Ectodermal cell (in vitro differentiated cells): ENCODE measurements around the gene LPP.
"Not testable (repeated sequence)": the region's sequence is repeated elsewhere in the genome, so short reads cannot be mapped to it uniquely, and the experiment has no call there.

Source experiments
- H3K27ac ChIP-seq: 2 replicates; pipeline ENCODE4 v1.7.0; 2013; ENCODE audit warnings: mild to moderate bottlenecking, low read depth, low read length; ENCODE audit not compliant: insufficient read depth, poor library complexity, severe bottlenecking
- H3K27me3 ChIP-seq: 2 replicates; pipeline ENCODE4 v1.7.0; 2013; ENCODE audit warnings: mild to moderate bottlenecking, low read length; ENCODE audit not compliant: insufficient read depth, control insufficient read depth, poor library complexity, severe bottlenecking
- H3K36me3 ChIP-seq: one replicate; pipeline ENCODE4 v1.7.0; 2013; ENCODE audit warnings: low read length; ENCODE audit not compliant: control insufficient read depth, insufficient read depth
- H3K4me1 ChIP-seq: one replicate; pipeline ENCODE4 v1.7.0; 2013; ENCODE audit warnings: low read length; ENCODE audit not compliant: control insufficient read depth, insufficient read depth
- H3K4me3 ChIP-seq: 2 replicates; pipeline ENCODE4 v1.7.0; 2013; ENCODE audit warnings: low read depth, low read length, control low read depth; ENCODE audit not compliant: insufficient read depth
- H3K9me3 ChIP-seq: 2 replicates; pipeline ENCODE4 v1.7.0; 2013; ENCODE audit warnings: mild to moderate bottlenecking, low read length, moderate library complexity; ENCODE audit not compliant: control insufficient read depth
- WGBS, 2 experiments: methylation state at CpG; one replicate each; pipeline ENCODE4 v1.1.7; 2013; ENCODE audit warnings: missing lambda C conversion rate in 2 of 2; 5-methylcytosine and 5-hydroxymethylcytosine counted together

The LPP gene

GRCh38 chr3:188635258-188636042 is 481.5 kb downstream of the LPP start:
- Histone ChIP-seq H3K27me3 (no peaks in the 10 kb centered on the region), H3K4me3 (no peak overlapping the region), H3K4me1 (no peaks in the 10 kb centered on the region), H3K36me3 (peaks cover 5% of the 10 kb centered on the region), H3K27ac (no peak overlapping the region), H3K9me3 (no peaks in the 10 kb centered on the region)
- 94 to 95% methylated on average over 10 of the region's 10 CpGs for WGBS, 2 experiments

- H3K27ac ChIP-seq, H3K9me3 ChIP-seq, H3K27me3 ChIP-seq, H3K4me3 ChIP-seq, H3K4me1 ChIP-seq, H3K36me3 ChIP-seq: not testable (repeated sequence)
- 88 to 90% methylated on average over 13 of the region's 13 CpGs for WGBS, 2 experiments
Observed at GRCh38 chr3:188636292-188636691, 482.3 kb downstream of the LPP start.

GRCh38 chr3:188641076-188641475 is 487.1 kb downstream of the LPP start:
- Histone ChIP-seq H3K4me3 (no peak overlapping the region), H3K27me3 (no peaks in the 10 kb centered on the region), H3K9me3 (no peaks in the 10 kb centered on the region), H3K36me3 (no peaks in the 10 kb centered on the region), H3K4me1 (no peaks in the 10 kb centered on the region), H3K27ac (no peak overlapping the region)
- WGBS, 2 experiments, result 98 to 100% methylated on average over 3 of the region's 3 CpGs

- 93 to 95% methylated on average over 3 of the region's 3 CpGs for WGBS, 2 experiments
- H3K4me1 ChIP-seq, result no peaks in the 10 kb centered on the region
- H3K27ac ChIP-seq, result no peak overlapping the region
- H3K9me3 ChIP-seq, result no peaks in the 10 kb centered on the region
- H3K27me3 ChIP-seq, result no peaks in the 10 kb centered on the region
- H3K4me3 ChIP-seq, result no peak overlapping the region
- H3K36me3 ChIP-seq, result no peaks in the 10 kb centered on the region
Observed at GRCh38 chr3:188643736-188644135, 489.8 kb downstream of the LPP start.

GRCh38 chr3:188646592-188646991 is 492.6 kb downstream of the LPP start:
- H3K4me1 ChIP-seq, result no peaks in the 10 kb centered on the region
- WGBS, 2 experiments, result 0% methylated on average over 1 of the region's 1 CpG
- no peak overlapping the region for H3K27ac ChIP-seq
- H3K27me3 ChIP-seq, result no peaks in the 10 kb centered on the region
- no peak overlapping the region for H3K4me3 ChIP-seq
- no peaks in the 10 kb centered on the region for H3K9me3 ChIP-seq
- H3K36me3 ChIP-seq, result no peaks in the 10 kb centered on the region

GRCh38 chr3:188647237-188647636 is 493.3 kb downstream of the LPP start:
- Histone ChIP-seq H3K27ac (no peak overlapping the region), H3K9me3 (no peaks in the 10 kb centered on the region), H3K4me1 (no peaks in the 10 kb centered on the region), H3K4me3 (no peak overlapping the region), H3K36me3 (no peaks in the 10 kb centered on the region), H3K27me3 (no peaks in the 10 kb centered on the region)
- WGBS, 2 experiments, result 95 to 97% methylated on average over 6 of the region's 6 CpGs

- 77 to 80% methylated on average over 2 of the region's 2 CpGs for WGBS, 2 experiments
- no peaks in the 10 kb centered on the region for H3K36me3 ChIP-seq
- H3K27me3 ChIP-seq, result no peaks in the 10 kb centered on the region
- H3K4me3 ChIP-seq, result no peak overlapping the region
- no peak overlapping the region for H3K27ac ChIP-seq
- no peaks in the 10 kb centered on the region for H3K4me1 ChIP-seq
- H3K9me3 ChIP-seq, result no peaks in the 10 kb centered on the region
Observed at GRCh38 chr3:188649521-188649920, 495.6 kb downstream of the LPP start.

GRCh38 chr3:188656196-188656982 is 502.4 kb downstream of the LPP start:
- Histone ChIP-seq H3K4me3 (no peak overlapping the region), H3K9me3 (no peaks in the 10 kb centered on the region), H3K27me3 (no peaks in the 10 kb centered on the region), H3K27ac (no peak overlapping the region), H3K4me1 (no peaks in the 10 kb centered on the region), H3K36me3 (no peaks in the 10 kb centered on the region)
- WGBS, 2 experiments, result 93% methylated on average over 3 of the region's 3 CpGs

GRCh38 chr3:188658606-188659005 is 504.6 kb downstream of the LPP start:
- Histone ChIP-seq H3K9me3 (no peaks in the 10 kb centered on the region), H3K36me3 (no peaks in the 10 kb centered on the region), H3K27ac (no peak overlapping the region), H3K27me3 (no peaks in the 10 kb centered on the region), H3K4me3 (no peak overlapping the region), H3K4me1 (peaks cover 3% of the 10 kb centered on the region)
- WGBS, 2 experiments, result 82 to 100% methylated on average over 1 of the region's 1 CpG

GRCh38 chr3:188659449-188660090 is 505.6 kb downstream of the LPP start:
- no peaks in the 10 kb centered on the region for H3K27me3 ChIP-seq
- no peak overlapping the region for H3K4me3 ChIP-seq
- 85 to 87% methylated on average over 4 of the region's 5 CpGs for WGBS, 2 experiments
- H3K9me3 ChIP-seq, result no peaks in the 10 kb centered on the region
- no peak overlapping the region for H3K27ac ChIP-seq
- no peaks in the 10 kb centered on the region for H3K36me3 ChIP-seq
- H3K4me1 ChIP-seq, result peaks cover 3% of the 10 kb centered on the region
